Tibial artery (tissue), 4 donors: Measurements from ENCODE around the gene STON2.

Experiments
- DNase-seq, 2 donors: peaks; one replicate each; pipeline ENCODE4 v3.0.0-alpha.2; 2019
- H3K27ac ChIP-seq, 2 donors: fragments of 200-600 bp; sonication (generic) in 1 of 2; 1 replicate in 1 of 2; 2 replicates in 1 of 2; pipeline ENCODE4 v1.5.1; 2018 to 2019; ENCODE audit warnings: mild to moderate bottlenecking in 1 of 2
- H3K27me3 ChIP-seq, 2 donors: fragments of 200-600 bp; sonication (generic) in 1 of 2; one replicate each; pipeline versions ENCODE4 v1.5.1 to v1.6.0; 2016 to 2019
- H3K36me3 ChIP-seq, 3 donors: fragments of 200-600 bp; sonication (generic) in 2 of 3; one replicate each; pipeline ENCODE4 v1.5.1; 2016 to 2019; ENCODE audit warnings: mild to moderate bottlenecking in 2 of 3
- H3K4me1 ChIP-seq, 4 donors: fragments of 200-600 bp; sonication (generic) in 2 of 4; 1 replicate in 3 of 4; 2 replicates in 1 of 4; pipeline ENCODE4 v1.5.1; 2016 to 2019
- H3K4me3 ChIP-seq, 2 donors: fragments of 200-600 bp; sonication (generic) in 1 of 2; 1 replicate in 1 of 2; 2 replicates in 1 of 2; pipeline ENCODE4 v1.5.1; 2018 to 2019; ENCODE audit warnings: mild to moderate bottlenecking in 2 of 2
- H3K9me3 ChIP-seq, 3 donors: fragments of 200-600 bp; sonication (generic) in 1 of 3; one replicate each; pipeline ENCODE4 v1.5.1; 2016 to 2019
- CTCF ChIP-seq, 2 experiments: fragments of 200-600 bp in 1 of 2; fragments of 450-650 bp in 1 of 2; IDR thresholded peaks; one replicate each; pipeline ENCODE4 v1.5.1; 2017 to 2019; ENCODE audit warnings: antibody characterized with exemption in 2 of 2, mild to moderate bottlenecking in 1 of 2, moderate library complexity in 1 of 2
- intact Hi-C: fragments of 100-400 bp; cut with DNase I; formaldehyde crosslinking; loops from one replicate; pipeline ENCODE4 v1.15.0; 2023; ENCODE audit warnings: low total_unique reads

Gene STON2

DNA sequence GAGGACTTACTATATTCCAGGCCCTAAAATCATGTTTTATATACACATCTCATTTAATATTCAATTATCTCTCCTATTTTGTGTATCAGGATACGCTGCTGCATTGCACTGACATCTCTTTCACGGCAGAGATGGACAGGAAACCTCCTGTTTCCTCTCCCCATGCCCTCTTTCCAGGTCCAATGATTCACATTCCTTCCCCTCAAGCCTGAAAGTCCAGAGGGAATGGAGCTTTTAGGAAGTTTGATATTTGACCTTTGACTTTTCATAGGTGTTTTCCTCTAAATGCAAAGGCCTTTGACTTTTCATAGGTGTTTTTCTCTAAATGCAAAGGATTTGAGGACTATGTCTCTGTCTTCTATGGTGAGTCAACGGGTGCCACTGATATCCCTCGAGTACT lies 89.5 kb downstream of the STON2 start:
- H3K27ac ChIP-seq, result no peak overlapping the region
- DNase-seq, result no peak
- no peaks in the 10 kb centered on the region for H3K36me3 ChIP-seq
- no peaks in the 10 kb centered on the region for H3K9me3 ChIP-seq
- H3K27me3 ChIP-seq, result no peaks in the 10 kb centered on the region
- no peak overlapping the region for H3K4me3 ChIP-seq
- intact Hi-C loops, result no loop called here
- peaks cover 0 to 14% (median 0%) of the 10 kb centered on the region in 4 donors for H3K4me1 ChIP-seq
- TF ChIP-seq CTCF (IDR thresholded peaks at IDR 0.05), result no peak

DNA sequence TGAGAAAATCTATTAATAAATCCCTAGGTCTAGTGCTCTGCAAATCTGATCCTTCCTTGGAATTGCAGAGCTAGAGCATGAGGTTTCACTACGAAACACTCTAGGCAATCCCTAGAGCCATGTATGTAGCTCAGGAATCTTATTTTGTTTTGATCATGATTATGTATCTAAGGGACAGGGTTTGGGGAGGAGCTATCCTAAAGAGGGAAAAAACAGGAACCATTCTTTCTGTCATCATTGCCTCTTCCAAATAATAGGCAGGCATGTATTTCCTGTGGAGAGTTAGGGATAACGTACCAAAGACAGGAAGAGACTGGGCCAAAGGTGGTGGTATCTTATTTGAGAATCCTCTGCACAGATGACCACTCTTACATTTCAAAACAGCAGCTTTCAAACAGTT lies 90.6 kb downstream of the STON2 start:
- TF ChIP-seq CTCF (IDR thresholded peaks at IDR 0.05), result no peak
- H3K4me3 ChIP-seq, result no peak overlapping the region
- H3K27me3 ChIP-seq, result no peaks in the 10 kb centered on the region
- intact Hi-C loops, result no loop called here
- H3K4me1 ChIP-seq, result peaks cover 0 to 8% (median 0%) of the 10 kb centered on the region in 4 donors
- no peak overlapping the region for H3K27ac ChIP-seq
- H3K9me3 ChIP-seq, result no peaks in the 10 kb centered on the region
- H3K36me3 ChIP-seq, result no peaks in the 10 kb centered on the region
- DNase-seq, result no peak

DNA sequence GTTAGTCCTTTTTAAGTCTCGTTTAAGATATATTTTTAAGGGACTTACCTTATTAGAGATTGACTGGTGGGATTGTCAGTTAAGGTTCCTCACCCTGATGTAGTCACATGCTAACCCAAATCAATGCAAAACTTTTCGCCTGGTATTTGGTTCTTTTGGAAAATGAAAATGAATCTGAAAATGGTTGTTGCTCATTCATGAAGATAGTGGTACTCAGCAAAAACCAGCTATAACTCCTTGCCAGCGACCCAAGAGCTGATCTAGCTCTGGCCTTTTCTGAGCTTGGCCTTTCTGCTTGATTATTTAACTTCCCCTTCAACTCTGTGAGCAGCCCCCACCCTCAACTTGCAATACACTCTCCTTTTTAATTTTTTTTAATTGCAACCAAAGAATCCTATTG lies 94.4 kb downstream of the STON2 start:
- no peaks in the 10 kb centered on the region for H3K9me3 ChIP-seq
- DNase-seq, result no peak
- TF ChIP-seq CTCF (IDR thresholded peaks at IDR 0.05), result no peak
- no peaks in the 10 kb centered on the region for H3K27me3 ChIP-seq
- intact Hi-C loops, result no loop called here
- no peak overlapping the region for H3K27ac ChIP-seq
- H3K4me3 ChIP-seq, result no peak overlapping the region
- H3K36me3 ChIP-seq, result no peaks in the 10 kb centered on the region
- no peaks in the 10 kb centered on the region for H3K4me1 ChIP-seq

DNA sequence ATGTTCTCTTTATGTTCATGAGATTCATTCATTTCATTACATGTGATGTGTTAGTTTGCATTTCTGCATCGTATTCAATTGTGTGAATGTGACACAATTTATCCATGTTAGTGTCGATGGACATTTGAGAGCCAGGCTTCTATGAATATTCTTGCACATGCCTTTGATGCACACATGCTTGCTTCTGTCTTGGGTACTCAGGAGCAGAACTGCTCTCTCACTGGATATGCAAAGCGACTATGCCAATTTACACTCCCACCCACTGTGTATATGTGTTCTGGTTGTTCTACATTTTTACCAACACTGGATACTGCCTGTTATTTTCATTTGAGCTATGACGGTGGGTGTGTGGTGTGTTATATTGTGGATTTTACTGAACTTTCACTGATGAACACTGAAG lies 95.1 kb downstream of the STON2 start:
- no peak overlapping the region for H3K4me3 ChIP-seq
- no peaks in the 10 kb centered on the region for H3K4me1 ChIP-seq
- DNase-seq, result no peak
- H3K9me3 ChIP-seq, result no peaks in the 10 kb centered on the region
- no peaks in the 10 kb centered on the region for H3K36me3 ChIP-seq
- intact Hi-C loops, result no loop called here
- H3K27me3 ChIP-seq, result no peaks in the 10 kb centered on the region
- TF ChIP-seq CTCF (IDR thresholded peaks at IDR 0.05), result no peak
- no peak overlapping the region for H3K27ac ChIP-seq

DNA sequence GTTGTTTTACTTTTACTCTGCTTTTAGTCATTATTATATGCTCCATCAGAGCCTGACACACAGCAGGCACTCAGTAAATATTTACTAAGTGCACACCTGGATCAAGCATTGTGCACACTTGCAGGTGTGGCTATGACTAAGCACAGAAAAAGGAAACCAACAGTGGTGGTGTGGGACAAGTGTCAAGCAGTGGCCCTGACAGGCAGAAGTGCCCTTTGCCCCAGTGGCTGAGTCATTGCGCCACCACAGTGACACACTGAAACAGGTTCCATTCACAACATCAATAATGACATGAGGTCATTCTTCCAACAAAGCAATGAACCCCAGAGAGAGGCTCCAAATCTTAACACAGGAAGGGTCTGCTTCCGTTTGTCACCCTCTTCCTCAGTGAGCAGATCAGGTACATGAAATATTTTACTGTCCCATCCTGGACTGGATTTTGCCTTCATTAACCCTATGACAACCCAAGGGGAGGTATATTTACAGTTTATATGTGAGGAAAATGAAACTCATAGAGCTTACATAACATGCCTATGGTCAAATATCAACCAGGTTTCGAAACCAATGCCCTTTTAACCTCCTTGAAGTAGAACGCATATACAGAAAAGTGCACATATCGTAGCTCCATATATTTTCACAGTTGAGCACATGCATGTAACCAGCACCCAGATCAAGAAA lies 96.7 kb downstream of the STON2 start:
- Histone ChIP-seq H3K4me1 (no peaks in the 10 kb centered on the region), H3K27ac (no peak overlapping the region), H3K9me3 (no peaks in the 10 kb centered on the region), H3K27me3 (no peaks in the 10 kb centered on the region), H3K4me3 (no peak overlapping the region), H3K36me3 (no peaks in the 10 kb centered on the region)
- TF ChIP-seq CTCF (IDR thresholded peaks at IDR 0.05), result no peak
- intact Hi-C loops, result no loop called here
- DNase-seq, result no peak

- intact Hi-C loops, result no loop called here
- Histone ChIP-seq H3K27ac (no peak overlapping the region), H3K9me3 (no peaks in the 10 kb centered on the region), H3K27me3 (no peaks in the 10 kb centered on the region), H3K4me1 (no peaks in the 10 kb centered on the region), H3K4me3 (no peak overlapping the region), H3K36me3 (no peaks in the 10 kb centered on the region)
- no peak for DNase-seq
- no peak for TF ChIP-seq CTCF (IDR thresholded peaks at IDR 0.05)
Measured at GRCh38 chr14:81302638-81303037, 97.5 kb downstream of the STON2 start.
